ENCODE results near the gene SRA1.
"Not testable (repeated sequence)": the region's sequence is repeated elsewhere in the genome, so short reads cannot be mapped to it uniquely, and the experiment has no call there.

The SRA1 gene

GRCh38 chr5:140598836-140599235 lies 41.6 kb upstream of the SRA1 start:
- DNase-seq (ENCODE audit: low spot score) = no peak
- in situ Hi-C loops (cut with MboI; ENCODE audit: low sequenced_read_pairs, unreplicated experiment) = no loop called here
- TF ChIP-seq CTCF (IDR thresholded peaks at IDR 0.05; ENCODE audit: borderline replicate concordance, control extremely low read depth, extremely low read depth, insufficient read depth, missing control alignments) = no peak

GRCh38 chr5:140596321-140596741 lies 39.1 kb upstream of the SRA1 start:
- DNase-seq (ENCODE audit: low spot score) = no peak
- in situ Hi-C loops (cut with MboI; ENCODE audit: low sequenced_read_pairs, unreplicated experiment) = no loop called here
- no peak for TF ChIP-seq CTCF (IDR thresholded peaks at IDR 0.05; ENCODE audit: borderline replicate concordance, control extremely low read depth, extremely low read depth, insufficient read depth, missing control alignments)

- DNase-seq (ENCODE audit: low spot score) = no peak
- TF ChIP-seq CTCF (IDR thresholded peaks at IDR 0.05; ENCODE audit: borderline replicate concordance, control extremely low read depth, extremely low read depth, insufficient read depth, missing control alignments) = no peak
- in situ Hi-C loops (cut with MboI; ENCODE audit: low sequenced_read_pairs, unreplicated experiment) = no loop called here
Observed at GRCh38 chr5:140595538-140596300, 38.4 kb upstream of the SRA1 start.

GRCh38 chr5:140594169-140594568 lies 36.9 kb upstream of the SRA1 start:
- in situ Hi-C loops (cut with MboI; ENCODE audit: low sequenced_read_pairs, unreplicated experiment) = no loop called here
- no peak for TF ChIP-seq CTCF (IDR thresholded peaks at IDR 0.05; ENCODE audit: borderline replicate concordance, control extremely low read depth, extremely low read depth, insufficient read depth, missing control alignments)
- no peak for DNase-seq (ENCODE audit: low spot score)

- in situ Hi-C loops (cut with MboI; ENCODE audit: low sequenced_read_pairs, unreplicated experiment) = not testable (repeated sequence)
Observed at GRCh38 chr5:140593070-140593469, 35.8 kb upstream of the SRA1 start.

GRCh38 chr5:140591747-140592372 lies 34.6 kb upstream of the SRA1 start:
- no peak for DNase-seq (ENCODE audit: low spot score)
- TF ChIP-seq CTCF (IDR thresholded peaks at IDR 0.05; ENCODE audit: borderline replicate concordance, control extremely low read depth, extremely low read depth, insufficient read depth, missing control alignments) = no peak
- in situ Hi-C loops (cut with MboI; ENCODE audit: low sequenced_read_pairs, unreplicated experiment) = no loop called here

More at GRCh38 chr5:140593070-140593469, 35.8 kb upstream of the SRA1 start:
- DNase-seq (ENCODE audit: low spot score) = not testable (repeated sequence)

GRCh38 chr5:140590861-140591260 lies 33.6 kb upstream of the SRA1 start:
- in situ Hi-C loops (cut with MboI; ENCODE audit: low sequenced_read_pairs, unreplicated experiment) = no loop called here
- no peak for DNase-seq (ENCODE audit: low spot score)
- no peak for TF ChIP-seq CTCF (IDR thresholded peaks at IDR 0.05; ENCODE audit: borderline replicate concordance, control extremely low read depth, extremely low read depth, insufficient read depth, missing control alignments)
